GM23338 (cell line): ENCODE results near the gene BAAT.

Experiments used
- CREB1 ChIP-seq: fragments of 250-450 bp; sonication (Bioruptor Pico); IDR thresholded peaks from 2 replicates; pipeline ENCODE4 v1.5.0; 2020; ENCODE audit warnings: low read depth, mild to moderate bottlenecking, moderate library complexity
- EZH2 ChIP-seq: fragments of 200-600 bp; sonication (generic); IDR thresholded peaks from one replicate; pipeline ENCODE4 v1.8.0; 2017; ENCODE audit warnings: antibody characterized with exemption, mild to moderate bottlenecking, low read depth; ENCODE audit not compliant: unreplicated experiment
- EZH2phosphoT487 ChIP-seq: fragments of 200-600 bp; sonication (generic); IDR thresholded peaks from one replicate; pipeline ENCODE4 v1.8.1; 2018; ENCODE audit warnings: antibody characterized with exemption; ENCODE audit not compliant: unreplicated experiment
- JUNB ChIP-seq: IDR thresholded peaks from one replicate; pipeline ENCODE4 v1.6.1; 2016; ENCODE audit warnings: antibody characterized with exemption; ENCODE audit not compliant: unreplicated experiment
- NANOG ChIP-seq: IDR thresholded peaks from 2 replicates; pipeline ENCODE4 v1.6.1; 2016; ENCODE audit warnings: antibody characterized with exemption, borderline replicate concordance
- POLR2AphosphoS5 ChIP-seq: IDR thresholded peaks from 2 replicates; pipeline ENCODE4 v1.6.1; 2016; ENCODE audit warnings: antibody characterized with exemption, low read depth
- REST ChIP-seq: IDR thresholded peaks from one replicate; pipeline ENCODE4 v1.6.1; 2018; ENCODE audit warnings: antibody characterized with exemption; ENCODE audit not compliant: unreplicated experiment
- STAT1 ChIP-seq: IDR thresholded peaks from one replicate; pipeline ENCODE4 v1.6.1; 2016; ENCODE audit warnings: antibody characterized with exemption; ENCODE audit not compliant: unreplicated experiment
- ZNF114 ChIP-seq: fragments of 250-450 bp; sonication (Bioruptor Pico); IDR thresholded peaks from 2 replicates; pipeline ENCODE4 v1.5.0; 2020; ENCODE audit warnings: mild to moderate bottlenecking, moderate library complexity
- TF ChIP-seq, protein P1 (sequence below), 2 experiments: fragments of 200-600 bp in 1 of 2; sonication (generic) in 1 of 2; conservative IDR thresholded peaks; 2 replicates each; pipeline versions ENCODE4 v1.5.1 to v1.6.1; 2016 to 2017; ENCODE audit warnings: antibody characterized with exemption in 2 of 2, low read depth in 2 of 2, mild to moderate bottlenecking in 2 of 2, moderate library complexity in 1 of 2

DNA sequence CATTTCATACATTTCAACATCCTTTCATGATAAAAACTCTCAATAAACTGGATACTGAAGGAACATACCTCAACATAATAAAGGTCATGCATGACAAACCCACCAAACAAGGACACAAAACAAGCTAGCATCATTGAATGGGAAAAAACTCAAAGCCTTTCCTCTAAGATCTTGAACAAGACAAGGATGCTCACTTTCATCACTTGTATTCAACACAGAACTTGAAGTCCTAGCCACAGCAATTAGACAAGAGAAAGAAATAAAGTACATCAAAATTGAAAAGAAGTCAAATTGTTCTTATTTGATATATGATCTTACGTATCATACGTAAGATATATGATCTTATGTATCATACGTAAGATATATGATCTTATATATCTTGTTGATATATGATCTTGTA lies 8.3 kb upstream of the BAAT start:
- TF ChIP-seq, protein P1, sequence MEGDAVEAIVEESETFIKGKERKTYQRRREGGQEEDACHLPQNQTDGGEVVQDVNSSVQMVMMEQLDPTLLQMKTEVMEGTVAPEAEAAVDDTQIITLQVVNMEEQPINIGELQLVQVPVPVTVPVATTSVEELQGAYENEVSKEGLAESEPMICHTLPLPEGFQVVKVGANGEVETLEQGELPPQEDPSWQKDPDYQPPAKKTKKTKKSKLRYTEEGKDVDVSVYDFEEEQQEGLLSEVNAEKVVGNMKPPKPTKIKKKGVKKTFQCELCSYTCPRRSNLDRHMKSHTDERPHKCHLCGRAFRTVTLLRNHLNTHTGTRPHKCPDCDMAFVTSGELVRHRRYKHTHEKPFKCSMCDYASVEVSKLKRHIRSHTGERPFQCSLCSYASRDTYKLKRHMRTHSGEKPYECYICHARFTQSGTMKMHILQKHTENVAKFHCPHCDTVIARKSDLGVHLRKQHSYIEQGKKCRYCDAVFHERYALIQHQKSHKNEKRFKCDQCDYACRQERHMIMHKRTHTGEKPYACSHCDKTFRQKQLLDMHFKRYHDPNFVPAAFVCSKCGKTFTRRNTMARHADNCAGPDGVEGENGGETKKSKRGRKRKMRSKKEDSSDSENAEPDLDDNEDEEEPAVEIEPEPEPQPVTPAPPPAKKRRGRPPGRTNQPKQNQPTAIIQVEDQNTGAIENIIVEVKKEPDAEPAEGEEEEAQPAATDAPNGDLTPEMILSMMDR (conservative IDR thresholded peaks at IDR 0.05; ENCODE audit: low read depth in 2 of 2), result no peak
- TF ChIP-seq EZH2phosphoT487, result no peak
- TF ChIP-seq ZNF114, result no peak
- no peak for TF ChIP-seq REST
- no peak for TF ChIP-seq JUNB
- TF ChIP-seq NANOG, result no peak
- TF ChIP-seq POLR2AphosphoS5, result no peak
- no peak for TF ChIP-seq EZH2
- TF ChIP-seq STAT1, result no peak
- no peak for TF ChIP-seq CREB1 (CRISPR knock-in tag)
